Spleen (tissue), 10 donors: Measurements from ENCODE around the gene SSU72. TPM values are rescaled to one million over a fixed set of nuclear protein-coding genes. Genes with fewer than 3 reads are reported as not detected.

Source experiments
- polyA plus RNA-seq, 3 donors: library from polyadenylated mRNA; stranded (reverse); fragments of 200-250 nt; gene quantifications; one replicate each; pipeline ENCODE4 v1.2.1, GENCODE V29; 2013
- total RNA-seq, 7 donors: library from RNA; depleted of rRNA in 3 of 7; stranded (reverse); fragments of >200 nt in 3 of 7; fragmentation: NEBNext Ultra II Directional in 4 of 7; extraction: Animal tissue kit (Norgen Biotek cat#: 25700) in 4 of 7; gene quantifications; one replicate each; pipeline versions ENCODE4 v1.1.0 to v1.2.1, GENCODE V29; 2016 to 2021
- donor health status: healthy with polysubstance abuse.
- donor health status: DM: no; HTN: no; CAD: no; lungs with moderate emphysema.
- donor health status: DM: no; HTN: no; CAD: no.
- donor health status: Bipolar disorder and iron deficiency.
- donor health status: healthy.
- donor health status: DM: no; HTN: no; CAD: no.
- donor health status: DM: yes; HTN: yes; CAD: no.

The SSU72 gene
- total and polyA plus RNA-seq, 10 donors, result 86.7 to 168 (median 107) TPM

Other genes starting within 250 kb of the SSU72 start
- 1 to 10 TPM in 6 of 7 donors, under 1 TPM in 1; 0.77 to 5.9 (median 3.0) TPM for gene TAS1R3, start 243.6 kb downstream of the SSU72 start, total RNA-seq
- 1 to 10 TPM in 1 of 3 donors, under 1 TPM in 2; 0.23 to 1.6 (median 0.37) TPM for gene TAS1R3, start 243.6 kb downstream of the SSU72 start, polyA plus RNA-seq
- gene DVL1, start 225.4 kb downstream of the SSU72 start, total RNA-seq, result 10 to 100 TPM; 34.4 to 59.1 (median 40.1) TPM
- 10 to 100 TPM; 18.1 to 57.3 (median 27.7) TPM for gene DVL1, start 225.4 kb downstream of the SSU72 start, polyA plus RNA-seq
- 10 to 100 TPM; 25.9 to 71.7 (median 49.3) TPM for gene MXRA8, start 216.3 kb downstream of the SSU72 start, total RNA-seq
- gene MXRA8, start 216.3 kb downstream of the SSU72 start, polyA plus RNA-seq, result 10 to 100 TPM; 37.9 to 57.5 (median 44.8) TPM
- gene AURKAIP1, start 199.7 kb downstream of the SSU72 start, total RNA-seq, result 10 to 100 TPM; 61.3 to 85.1 (median 71.7) TPM
- gene AURKAIP1, start 199.7 kb downstream of the SSU72 start, polyA plus RNA-seq, result 100 to 1,000 TPM; 149 to 174 (median 151) TPM
- 100 to 1,000 TPM; 167 to 299 (median 208) TPM for gene CCNL2, start 175.5 kb downstream of the SSU72 start, total RNA-seq
- 100 to 1,000 TPM; 111 to 230 (median 199) TPM for gene CCNL2, start 175.5 kb downstream of the SSU72 start, polyA plus RNA-seq
- 100 to 1,000 TPM in 3 of 7 donors, 10 to 100 TPM in 4; 67.4 to 144 (median 91.3) TPM for gene MRPL20, start 167.6 kb downstream of the SSU72 start, total RNA-seq
- 100 to 1,000 TPM; 101 to 168 (median 122) TPM for gene MRPL20, start 167.6 kb downstream of the SSU72 start, polyA plus RNA-seq
- 1 to 10 TPM in 5 of 7 donors, under 1 TPM in 2; 0.43 to 2.7 (median 1.2) TPM for gene ANKRD65, start 153.6 kb downstream of the SSU72 start, total RNA-seq
- gene ANKRD65, start 153.6 kb downstream of the SSU72 start, polyA plus RNA-seq, result 1 to 10 TPM; 2.3 to 4.3 (median 3.0) TPM
- gene VWA1, start 139.2 kb downstream of the SSU72 start, total RNA-seq, result 10 to 100 TPM in 6 of 7 donors, 1 to 10 TPM in 1; 3.9 to 18.0 (median 13.1) TPM
- gene VWA1, start 139.2 kb downstream of the SSU72 start, polyA plus RNA-seq, result 10 to 100 TPM in 2 of 3 donors, 1 to 10 TPM in 1; 4.1 to 12.7 (median 11.0) TPM
- 1 to 10 TPM in 2 of 7 donors, under 1 TPM in 3, not detected in 2; 0.25 to 3.9 (median 0.57) TPM for gene ATAD3C, start 125.2 kb downstream of the SSU72 start, total RNA-seq
- gene ATAD3C, start 125.2 kb downstream of the SSU72 start, polyA plus RNA-seq, result under 1 TPM; 0.55 to 0.85 (median 0.83) TPM
- gene ATAD3B, start 103.1 kb downstream of the SSU72 start, total RNA-seq, result 10 to 100 TPM; 11.5 to 39.8 (median 23.7) TPM
- 10 to 100 TPM; 21.7 to 62.3 (median 45.8) TPM for gene ATAD3B, start 103.1 kb downstream of the SSU72 start, polyA plus RNA-seq
- gene ATAD3A, start 62.7 kb downstream of the SSU72 start, total RNA-seq, result 10 to 100 TPM; 11.3 to 25.7 (median 17.8) TPM
- gene ATAD3A, start 62.7 kb downstream of the SSU72 start, polyA plus RNA-seq, result 10 to 100 TPM; 13.4 to 29.0 (median 14.3) TPM
- gene TMEM240, start 34.2 kb downstream of the SSU72 start, total RNA-seq, result 1 to 10 TPM in 6 of 7 donors, not detected in 1; 2.3 to 5.3 (median 2.7) TPM
- gene TMEM240, start 34.2 kb downstream of the SSU72 start, polyA plus RNA-seq, result 1 to 10 TPM in 2 of 3 donors, under 1 TPM in 1; 0.39 to 2.2 (median 1.5) TPM
- gene FNDC10, start 25.3 kb upstream of the SSU72 start, total RNA-seq, result 1 to 10 TPM; 2.2 to 8.8 (median 5.6) TPM
- gene FNDC10, start 25.3 kb upstream of the SSU72 start, polyA plus RNA-seq, result 1 to 10 TPM; 2.2 to 4.4 (median 3.4) TPM
- 10 to 100 TPM; 46.2 to 76.5 (median 72.0) TPM for gene MIB2, start 40.6 kb upstream of the SSU72 start, total RNA-seq
- gene MIB2, start 40.6 kb upstream of the SSU72 start, polyA plus RNA-seq, result 100 to 1,000 TPM in 1 of 3 donors, 10 to 100 TPM in 2; 49.6 to 165 (median 74.1) TPM
- 1 to 10 TPM; 1.4 to 7.3 (median 5.8) TPM for gene MMP23B, start 57.3 kb upstream of the SSU72 start, total RNA-seq
- gene MMP23B, start 57.3 kb upstream of the SSU72 start, polyA plus RNA-seq, result 1 to 10 TPM; 4.2 to 9.3 (median 6.3) TPM
- gene CDK11B, start 84.1 kb upstream of the SSU72 start, total RNA-seq, result 10 to 100 TPM; 19.4 to 34.1 (median 27.9) TPM
- gene CDK11B, start 84.1 kb upstream of the SSU72 start, polyA plus RNA-seq, result 10 to 100 TPM; 20.0 to 38.2 (median 31.2) TPM
- gene SLC35E2B, start 117.9 kb upstream of the SSU72 start, total RNA-seq, result 100 to 1,000 TPM in 1 of 7 donors, 10 to 100 TPM in 6; 48.3 to 105 (median 63.1) TPM
- gene SLC35E2B, start 117.9 kb upstream of the SSU72 start, polyA plus RNA-seq, result 10 to 100 TPM; 18.3 to 26.7 (median 21.9) TPM
- gene CDK11A, start 149.5 kb upstream of the SSU72 start, total RNA-seq, result 100 to 1,000 TPM in 1 of 7 donors, 10 to 100 TPM in 6; 54.2 to 101 (median 77.1) TPM
- 100 to 1,000 TPM in 1 of 3 donors, 10 to 100 TPM in 2; 29.3 to 123 (median 70.1) TPM for gene CDK11A, start 149.5 kb upstream of the SSU72 start, polyA plus RNA-seq
- gene NADK, start 203.6 kb upstream of the SSU72 start, total RNA-seq, result 100 to 1,000 TPM; 155 to 271 (median 207) TPM
- gene NADK, start 203.6 kb upstream of the SSU72 start, polyA plus RNA-seq, result 100 to 1,000 TPM in 1 of 3 donors, 10 to 100 TPM in 2; 62.6 to 155 (median 83.8) TPM